T-helper 2 cell treated with Interferon-gamma antibody and Interleukin-4, amounts not matched to agents 100 ng/mL and 5 ng/mL, for 36 hours (primary cell): ENCODE data around the gene CERS1. TPM values are rescaled to one million over a fixed set of nuclear protein-coding genes. Genes with fewer than 3 reads are reported as not detected.

Source experiments
- intact Hi-C: fragments of 100-400 bp; cut with micrococcal nuclease; formaldehyde crosslinking; loops from one replicate; pipeline ENCODE4 v1.15.1; 2023
- total RNA-seq: library from RNA; stranded (reverse); gene quantifications from 2 replicates; pipeline ENCODE4 v1.2.3, GENCODE V29; 2022

Gene CERS1
- total RNA-seq, 1 donor from 2014 or later = not detected

- intact Hi-C loops = no loop called here
These were observed 36.9 kb downstream of the CERS1 start for GRCh38 chr19:18858906-18859646.

- intact Hi-C loops = no loop called here
These were observed 38.7 kb downstream of the CERS1 start for GRCh38 chr19:18857223-18857622.

DNA sequence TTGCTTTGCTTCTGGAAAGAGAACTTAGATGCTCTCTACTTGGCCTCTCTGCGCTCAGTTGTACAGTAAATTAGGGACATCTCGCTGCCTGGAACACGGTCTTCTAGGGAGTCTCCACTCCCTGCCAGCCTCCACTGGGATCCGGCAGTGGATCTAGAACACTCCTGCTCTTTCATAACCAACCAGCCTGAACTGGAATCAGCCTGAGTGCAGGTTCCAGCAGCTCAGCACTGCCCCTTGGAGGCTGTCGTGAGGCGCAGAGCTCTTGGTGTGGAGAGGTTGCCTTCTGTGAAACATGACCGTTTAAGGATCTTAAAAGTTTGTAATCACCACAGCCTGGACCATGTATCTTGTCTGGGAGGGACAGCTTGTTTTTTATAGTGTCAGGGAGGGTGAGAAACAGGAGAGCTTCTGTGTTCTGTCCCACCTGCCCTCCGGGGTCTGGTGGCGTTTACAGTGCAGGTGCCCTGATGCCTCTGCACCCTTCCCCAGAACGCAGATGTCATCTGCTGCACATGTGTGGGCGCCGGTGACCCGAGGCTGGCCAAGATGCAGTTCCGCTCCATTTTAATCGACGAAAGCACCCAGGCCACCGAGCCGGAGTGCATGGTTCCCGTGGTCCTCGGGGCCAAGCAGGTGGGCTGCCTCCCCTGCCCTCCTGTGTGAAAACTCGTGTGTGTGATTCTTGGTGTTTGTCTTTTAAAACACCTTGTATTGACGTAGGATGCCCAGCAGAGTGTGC is 39.4 kb downstream of the CERS1 start:
- intact Hi-C loops = no loop called here

DNA sequence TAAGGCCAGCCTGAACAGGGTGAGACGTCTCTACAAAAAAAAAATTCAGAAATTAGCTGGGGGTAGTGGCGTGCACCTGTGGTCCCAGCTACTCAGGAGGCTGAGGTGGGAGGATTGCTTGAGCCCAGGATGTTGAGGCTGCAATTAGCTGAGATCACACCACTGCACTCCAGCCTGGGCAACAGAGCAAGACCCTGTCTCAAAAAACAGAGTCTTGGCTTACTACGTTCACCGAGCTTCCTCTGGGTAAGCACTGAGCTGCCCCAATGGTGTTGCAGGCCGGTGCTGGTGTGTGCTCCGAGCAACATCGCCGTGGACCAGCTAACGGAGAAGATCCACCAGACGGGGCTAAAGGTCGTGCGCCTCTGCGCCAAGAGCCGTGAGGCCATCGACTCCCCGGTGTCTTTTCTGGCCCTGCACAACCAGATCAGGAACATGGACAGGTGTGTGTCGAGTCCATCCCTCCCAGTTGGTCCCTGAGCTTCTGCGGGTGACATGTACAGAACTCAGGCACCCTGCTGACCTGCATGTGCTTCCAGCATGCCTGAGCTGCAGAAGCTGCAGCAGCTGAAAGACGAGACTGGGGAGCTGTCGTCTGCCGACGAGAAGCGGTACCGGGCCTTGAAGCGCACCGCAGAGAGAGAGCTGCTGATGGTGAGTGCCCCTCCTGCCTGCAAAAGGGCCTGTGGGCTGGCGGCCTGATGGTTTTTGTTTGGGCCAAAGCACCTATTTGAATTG is 40.1 kb downstream of the CERS1 start:
- intact Hi-C loops = no loop called here

GRCh38 chr19:18854982-18855381 is 41.0 kb downstream of the CERS1 start:
- intact Hi-C loops = no loop called here

DNA sequence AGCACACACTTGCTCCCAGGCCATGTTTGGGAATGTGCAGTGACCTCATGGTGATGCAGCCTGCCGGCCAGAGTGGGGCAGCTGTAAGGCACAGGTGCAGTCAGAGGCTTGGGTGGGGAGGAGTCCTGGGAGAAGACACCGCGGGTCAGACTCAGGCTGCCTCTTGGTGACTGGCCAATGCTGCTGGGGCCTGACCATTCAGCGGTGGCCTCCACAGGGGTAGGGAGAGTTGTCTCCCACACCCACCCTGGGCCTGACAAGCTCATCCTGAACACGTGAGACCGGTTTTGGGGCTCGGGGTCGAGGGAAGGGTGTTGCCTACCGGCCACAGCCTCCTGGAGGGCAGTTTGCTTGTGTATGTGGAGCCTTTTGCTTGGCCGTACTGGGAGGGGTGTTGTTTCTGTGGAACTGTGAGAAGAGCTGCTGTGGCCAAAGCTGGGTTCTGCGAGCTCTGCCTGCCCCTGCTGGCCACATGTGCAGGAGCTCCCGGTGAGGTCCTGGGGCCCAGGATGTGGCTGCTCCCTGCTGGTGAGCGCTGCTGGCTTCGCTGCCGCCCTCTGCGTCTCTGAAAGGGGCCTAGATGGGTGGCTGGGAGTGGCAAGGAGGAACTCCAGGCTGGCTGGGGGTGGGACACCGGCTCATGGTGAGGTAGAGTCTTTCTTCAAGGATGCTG is 42.1 kb downstream of the CERS1 start:
- intact Hi-C loops = no loop called here

- intact Hi-C loops = no loop called here
These were observed 43.3 kb downstream of the CERS1 start for GRCh38 chr19:18852648-18853047.

- intact Hi-C loops = no loop called here
These were observed 44.2 kb downstream of the CERS1 start for GRCh38 chr19:18851673-18852325.

- intact Hi-C loops = no loop called here
These were observed 45.2 kb downstream of the CERS1 start for GRCh38 chr19:18850471-18851375.

DNA sequence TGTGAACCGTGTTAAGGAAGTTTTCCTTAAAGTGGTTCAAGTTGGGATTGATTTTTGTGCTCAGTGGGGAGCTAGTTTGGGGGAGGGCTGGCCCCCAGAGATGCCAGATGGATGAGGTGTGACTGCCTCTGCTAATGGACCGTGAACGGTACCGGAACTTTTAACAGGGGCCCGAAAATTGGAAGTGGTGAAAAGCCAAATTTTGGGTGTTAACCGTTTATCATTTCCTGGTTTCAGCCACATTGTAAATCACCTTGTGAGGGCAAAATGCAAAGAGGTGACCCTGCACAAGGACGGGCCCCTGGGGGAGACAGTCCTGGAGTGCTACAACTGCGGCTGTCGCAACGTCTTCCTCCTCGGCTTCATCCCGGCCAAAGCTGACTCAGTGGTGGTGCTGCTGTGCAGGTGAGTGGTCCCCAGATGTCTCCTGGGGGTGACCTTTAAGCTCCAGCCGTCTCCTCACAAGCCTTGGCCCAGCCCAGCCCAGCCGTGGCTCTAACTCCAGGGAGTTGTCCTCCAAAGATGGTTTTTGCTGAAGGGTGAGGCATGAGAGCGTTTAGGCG is 46.0 kb downstream of the CERS1 start:
- intact Hi-C loops = loop anchor here (5.0 to 10.0 kb wide), 2 partner anchors 55 to 398 kb away; partner anchors contain the start of gene COMP

DNA sequence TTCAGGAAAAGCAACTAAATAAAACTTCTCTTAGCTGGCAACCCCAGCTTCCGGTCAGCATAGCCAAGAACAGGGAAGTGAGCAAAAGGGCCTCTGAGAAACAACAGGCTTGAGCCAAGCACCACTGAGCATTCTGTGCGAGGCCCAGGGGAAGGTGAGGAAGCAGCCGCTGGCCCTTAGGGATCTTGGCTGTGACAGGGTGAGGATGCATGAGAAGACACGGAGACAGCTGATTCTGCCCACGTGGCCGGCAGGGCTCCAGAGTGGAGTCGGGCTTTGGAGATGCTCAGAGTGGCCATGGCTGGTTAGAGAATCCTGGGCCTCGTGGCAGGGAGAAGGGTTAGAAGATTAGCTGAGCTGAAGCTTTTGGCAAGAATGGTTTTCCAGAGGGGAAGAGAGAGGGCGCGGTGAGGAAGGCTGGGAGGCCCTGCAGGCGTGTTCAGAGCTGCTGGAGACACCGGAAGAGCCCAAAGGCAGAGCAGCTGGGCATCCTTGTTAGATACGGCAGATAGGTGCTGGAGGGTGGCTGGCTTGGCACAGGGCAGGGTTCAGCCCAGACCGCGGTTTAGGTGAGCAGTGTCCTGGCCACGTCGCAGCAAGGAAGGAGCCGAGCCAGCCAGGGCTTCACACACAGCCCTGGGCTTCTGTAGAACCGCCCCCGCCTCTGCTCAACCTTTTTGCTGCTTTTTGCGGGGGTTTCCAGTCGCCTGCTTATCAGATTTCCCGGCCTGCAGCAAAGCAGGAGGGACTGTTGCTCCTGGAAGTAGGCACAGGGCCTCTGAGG is 46.9 kb downstream of the CERS1 start:
- intact Hi-C loops = loop anchor here (5.0 to 10.0 kb wide), 2 partner anchors 54 to 397 kb away; partner anchors contain the start of gene COMP

DNA sequence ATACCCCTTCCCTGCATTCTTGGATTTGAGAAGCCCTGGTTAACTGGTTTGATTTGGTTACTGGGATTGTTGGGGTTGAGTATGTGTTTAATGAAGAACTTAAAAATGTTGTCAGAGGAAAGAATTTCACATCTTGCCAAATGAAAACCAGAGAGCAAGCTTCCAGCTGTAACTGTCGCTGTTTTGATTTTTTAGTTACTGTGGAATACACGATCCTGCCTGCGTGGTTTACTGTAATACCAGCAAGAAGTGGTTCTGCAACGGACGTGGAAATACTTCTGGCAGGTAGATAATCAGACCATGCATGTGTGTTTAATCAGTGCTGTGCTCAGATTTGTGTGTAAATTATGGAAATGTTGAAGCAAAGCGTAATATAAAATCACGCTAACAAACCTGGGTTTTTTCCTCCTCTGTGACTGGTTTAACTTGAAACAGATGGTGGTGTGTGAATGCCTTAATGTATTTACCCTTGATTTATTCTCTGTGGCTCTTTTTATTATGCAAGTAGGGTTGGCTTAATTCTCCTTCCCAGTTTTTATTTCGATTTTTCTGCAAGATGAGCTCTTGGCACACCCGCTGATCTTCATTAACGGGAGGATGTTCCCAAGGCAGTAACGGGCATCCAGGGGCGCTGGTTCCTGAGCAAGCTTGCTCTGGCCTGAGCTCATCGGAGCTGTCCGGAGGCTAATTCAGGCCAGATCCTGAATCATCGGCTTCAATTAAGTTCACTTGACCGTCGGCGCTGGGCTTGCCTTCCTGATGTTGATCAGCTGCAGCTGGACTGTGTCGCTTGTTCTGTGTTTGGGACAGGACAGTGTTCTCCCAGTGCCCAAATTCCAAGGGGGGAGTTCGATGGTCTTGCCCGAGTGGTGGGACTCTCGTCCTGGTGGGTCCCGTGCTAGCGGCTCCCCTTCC is 48.2 kb downstream of the CERS1 start:
- intact Hi-C loops = loop anchor here (1.0 to 10.0 kb wide), 3 partner anchors 53 to 396 kb away; partner anchors contain the start of gene COMP

DNA sequence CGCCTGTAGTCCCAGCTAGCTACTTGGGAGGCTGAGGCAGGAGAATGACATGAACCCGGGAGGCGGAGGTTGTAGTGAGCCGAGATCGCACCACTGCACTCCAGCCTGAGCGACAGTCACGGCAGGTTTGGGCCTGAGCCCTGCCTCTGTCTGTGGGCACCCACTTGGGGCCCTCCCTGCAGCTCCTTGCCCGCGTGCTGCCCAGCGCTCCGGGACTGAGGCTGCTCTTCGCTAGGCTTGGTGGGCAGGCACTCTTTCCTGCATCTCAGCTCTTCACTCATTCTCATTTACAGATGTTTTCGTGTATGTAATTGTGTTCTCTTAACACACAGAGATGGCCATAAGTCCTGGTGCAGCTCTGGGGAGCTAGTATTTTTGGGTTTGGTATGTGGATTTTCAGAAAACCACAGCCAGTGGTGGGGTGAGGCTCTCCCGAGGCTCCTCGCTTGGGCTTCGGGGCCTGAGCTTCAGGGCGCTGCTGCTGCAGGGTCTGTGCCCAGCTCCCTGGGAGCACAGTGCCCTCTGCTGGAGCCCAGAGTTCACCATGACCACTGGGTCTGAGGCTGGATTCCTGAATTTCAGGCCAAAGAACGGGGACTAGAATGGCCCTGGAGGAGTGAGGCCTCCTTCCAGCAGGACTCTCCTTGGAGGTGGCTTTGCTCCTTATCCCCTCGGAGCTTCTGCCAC is 49.0 kb downstream of the CERS1 start:
- intact Hi-C loops = loop anchor here (1.0 to 10.0 kb wide), 3 partner anchors 52 to 395 kb away; partner anchors contain the start of gene COMP

DNA sequence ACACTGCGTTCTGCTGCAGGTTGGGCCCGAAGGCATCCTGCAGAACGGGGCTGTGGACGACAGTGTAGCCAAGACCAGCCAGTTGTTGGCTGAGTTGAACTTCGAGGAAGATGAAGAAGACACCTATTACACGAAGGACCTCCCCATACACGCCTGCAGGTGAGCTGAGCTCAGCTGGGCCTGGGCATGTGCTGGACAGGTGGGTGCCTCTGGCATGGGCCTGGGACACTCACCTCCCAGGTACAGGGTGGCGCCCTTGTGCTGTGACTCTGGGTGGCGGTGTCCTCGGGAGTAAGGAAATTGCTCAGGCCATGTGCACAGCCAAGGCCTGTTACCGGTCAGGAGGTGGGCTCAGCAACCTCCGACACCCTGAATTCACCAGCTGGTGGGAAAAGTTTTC is 50.0 kb downstream of the CERS1 start:
- intact Hi-C loops = loop anchor here (5.0 to 10.0 kb wide), 2 partner anchors 51 to 394 kb away; partner anchors contain the start of gene COMP

DNA sequence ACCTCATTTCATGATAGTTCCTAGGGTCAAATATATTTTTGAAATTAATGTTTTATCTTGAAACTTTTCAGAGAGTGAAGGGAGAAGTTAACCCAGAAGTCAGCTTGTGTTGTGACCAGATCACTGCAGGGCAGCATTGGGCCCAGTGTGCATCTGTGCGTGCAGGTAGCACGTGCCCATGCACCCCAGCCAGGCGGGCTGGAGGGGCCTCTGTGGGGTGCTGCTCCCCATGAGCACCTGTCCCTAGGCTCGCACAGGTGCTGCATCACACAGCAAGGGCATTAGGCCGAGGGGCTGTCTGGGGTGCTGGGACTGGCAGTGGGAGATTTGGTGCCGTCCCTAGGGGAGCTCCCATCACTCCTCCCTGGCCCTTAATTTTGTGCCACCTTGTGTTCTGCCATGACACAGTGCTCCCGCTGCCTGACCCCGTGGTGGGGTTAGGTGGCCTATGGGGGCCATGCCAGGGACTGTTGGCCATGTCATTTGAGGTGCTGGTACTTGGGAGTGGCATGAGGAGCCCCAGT is 51.1 kb downstream of the CERS1 start:
- intact Hi-C loops = loop anchor here (5.0 to 10.0 kb wide), 2 partner anchors 50 to 393 kb away; partner anchors contain the start of gene COMP

GRCh38 chr19:18843960-18844359 is 52.0 kb downstream of the CERS1 start:
- intact Hi-C loops = loop anchor here (10.0 kb wide), 1 partner anchor 49 kb away; the partner anchor contains the start of gene COMP
